ENCODE measurements around the gene MICAL3.

The MICAL3 gene

DNA sequence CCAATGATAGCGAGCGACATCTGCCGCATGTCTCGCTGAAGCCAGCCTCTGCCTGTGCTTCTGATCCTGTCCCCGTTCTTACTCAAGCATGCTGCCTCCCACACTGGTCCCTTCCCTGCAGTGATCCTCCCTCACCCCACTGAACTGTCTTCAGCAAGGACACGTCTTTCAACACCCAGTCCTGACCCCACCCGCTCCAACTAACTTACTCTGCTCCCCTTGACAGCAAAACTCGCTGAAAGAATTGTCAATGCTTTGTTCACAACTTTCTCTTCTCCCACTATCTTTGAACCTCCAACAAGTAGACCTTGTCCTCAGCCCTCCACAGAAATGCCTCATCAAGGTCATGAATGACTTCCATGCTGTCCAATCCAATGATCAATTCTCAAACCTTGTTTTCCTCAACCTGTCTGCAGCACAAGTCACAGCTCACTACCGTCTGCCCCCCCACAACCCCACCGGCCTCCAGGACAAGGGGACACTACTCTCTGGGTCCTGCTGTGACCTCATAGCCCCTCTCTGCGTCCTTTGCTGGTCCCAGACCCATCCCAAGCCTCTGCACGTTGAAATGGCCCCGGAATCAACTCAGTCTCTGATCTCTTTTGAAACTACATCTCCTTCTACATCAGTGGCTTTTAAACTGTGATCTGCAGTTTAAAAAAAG, 108.0 kb downstream of the MICAL3 start:
- no peak for DNase-seq (ENCODE audit: extremely low read depth, low read depth)
- TF ChIP-seq, protein P1, sequence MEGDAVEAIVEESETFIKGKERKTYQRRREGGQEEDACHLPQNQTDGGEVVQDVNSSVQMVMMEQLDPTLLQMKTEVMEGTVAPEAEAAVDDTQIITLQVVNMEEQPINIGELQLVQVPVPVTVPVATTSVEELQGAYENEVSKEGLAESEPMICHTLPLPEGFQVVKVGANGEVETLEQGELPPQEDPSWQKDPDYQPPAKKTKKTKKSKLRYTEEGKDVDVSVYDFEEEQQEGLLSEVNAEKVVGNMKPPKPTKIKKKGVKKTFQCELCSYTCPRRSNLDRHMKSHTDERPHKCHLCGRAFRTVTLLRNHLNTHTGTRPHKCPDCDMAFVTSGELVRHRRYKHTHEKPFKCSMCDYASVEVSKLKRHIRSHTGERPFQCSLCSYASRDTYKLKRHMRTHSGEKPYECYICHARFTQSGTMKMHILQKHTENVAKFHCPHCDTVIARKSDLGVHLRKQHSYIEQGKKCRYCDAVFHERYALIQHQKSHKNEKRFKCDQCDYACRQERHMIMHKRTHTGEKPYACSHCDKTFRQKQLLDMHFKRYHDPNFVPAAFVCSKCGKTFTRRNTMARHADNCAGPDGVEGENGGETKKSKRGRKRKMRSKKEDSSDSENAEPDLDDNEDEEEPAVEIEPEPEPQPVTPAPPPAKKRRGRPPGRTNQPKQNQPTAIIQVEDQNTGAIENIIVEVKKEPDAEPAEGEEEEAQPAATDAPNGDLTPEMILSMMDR (IDR thresholded peaks at IDR 0.05; ENCODE audit: low read depth, low read length, missing control alignments), result no peak
- no peak overlapping the region for H3K4me3 ChIP-seq (replicated peaks; ENCODE audit: low read depth, low read length)

DNA sequence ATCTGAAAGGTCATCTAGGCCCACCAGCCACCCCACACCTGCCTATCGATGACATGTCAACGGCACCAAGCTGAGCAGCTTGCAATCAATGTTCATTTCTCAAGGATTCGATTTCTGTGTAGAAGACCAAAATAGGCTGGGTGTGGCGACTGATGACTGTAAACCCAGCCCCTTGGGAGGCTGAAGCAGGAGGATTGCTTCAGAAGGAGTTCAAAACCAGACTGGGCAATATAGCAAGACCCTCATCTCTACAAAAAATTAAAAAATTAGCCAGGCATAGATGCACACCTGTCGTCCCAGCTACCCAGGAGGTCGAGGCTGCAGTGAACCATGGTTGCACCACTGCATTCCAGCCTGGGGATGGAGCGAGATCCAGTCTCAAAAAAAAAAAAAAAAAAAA, 108.7 kb downstream of the MICAL3 start:
- TF ChIP-seq, protein P1 (IDR thresholded peaks at IDR 0.05; ENCODE audit: low read depth, low read length, missing control alignments), result no peak
- DNase-seq (ENCODE audit: extremely low read depth, low read depth), result no peak
- no peak overlapping the region for H3K4me3 ChIP-seq (replicated peaks; ENCODE audit: low read depth, low read length)

DNA sequence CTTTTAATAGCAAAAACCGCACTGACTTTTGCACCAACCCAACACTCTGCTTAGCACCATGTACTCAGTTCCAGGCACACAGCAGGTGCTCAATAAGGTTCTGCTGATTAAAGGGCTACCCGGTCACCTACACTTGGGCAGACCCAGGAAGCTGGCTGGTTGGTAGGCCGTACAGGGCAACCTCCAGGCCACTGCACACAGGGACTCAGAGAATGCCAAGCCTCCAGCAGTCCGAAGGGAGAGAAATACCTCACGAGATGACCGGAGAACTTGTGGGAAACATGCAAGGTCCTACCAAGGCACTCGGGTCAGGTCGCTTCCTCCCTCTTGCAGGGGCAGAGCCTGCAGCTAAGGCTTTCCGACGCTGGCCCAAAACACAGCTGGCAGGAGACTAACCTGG, 109.2 kb downstream of the MICAL3 start:
- H3K4me3 ChIP-seq (replicated peaks; ENCODE audit: low read depth, low read length), result no peak overlapping the region
- TF ChIP-seq, protein P1 (IDR thresholded peaks at IDR 0.05; ENCODE audit: low read depth, low read length, missing control alignments), result no peak
- DNase-seq (ENCODE audit: extremely low read depth, low read depth), result no peak

DNA sequence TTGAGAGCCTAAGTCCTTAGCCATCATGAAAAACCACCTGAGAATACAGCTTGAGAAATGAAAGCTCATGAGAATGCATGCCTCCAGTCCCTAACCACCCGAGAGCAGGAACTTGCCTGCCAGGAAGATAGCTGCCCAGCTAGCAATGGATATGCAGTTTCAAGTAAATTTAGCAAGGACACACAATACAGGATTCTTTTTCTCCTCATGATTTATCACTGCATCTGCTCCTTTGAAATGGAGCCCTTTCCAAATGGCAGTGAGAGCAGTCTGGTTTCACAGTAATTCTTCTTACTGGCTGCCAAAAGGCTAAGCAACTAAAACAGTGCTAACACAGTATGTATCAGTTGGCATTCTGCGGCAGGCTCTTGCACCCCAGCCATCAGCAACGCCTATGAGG, 109.9 kb downstream of the MICAL3 start:
- TF ChIP-seq, protein P1 (IDR thresholded peaks at IDR 0.05; ENCODE audit: low read depth, low read length, missing control alignments), result no peak
- H3K4me3 ChIP-seq (replicated peaks; ENCODE audit: low read depth, low read length), result no peak overlapping the region
- no peak for DNase-seq (ENCODE audit: extremely low read depth, low read depth)

DNA sequence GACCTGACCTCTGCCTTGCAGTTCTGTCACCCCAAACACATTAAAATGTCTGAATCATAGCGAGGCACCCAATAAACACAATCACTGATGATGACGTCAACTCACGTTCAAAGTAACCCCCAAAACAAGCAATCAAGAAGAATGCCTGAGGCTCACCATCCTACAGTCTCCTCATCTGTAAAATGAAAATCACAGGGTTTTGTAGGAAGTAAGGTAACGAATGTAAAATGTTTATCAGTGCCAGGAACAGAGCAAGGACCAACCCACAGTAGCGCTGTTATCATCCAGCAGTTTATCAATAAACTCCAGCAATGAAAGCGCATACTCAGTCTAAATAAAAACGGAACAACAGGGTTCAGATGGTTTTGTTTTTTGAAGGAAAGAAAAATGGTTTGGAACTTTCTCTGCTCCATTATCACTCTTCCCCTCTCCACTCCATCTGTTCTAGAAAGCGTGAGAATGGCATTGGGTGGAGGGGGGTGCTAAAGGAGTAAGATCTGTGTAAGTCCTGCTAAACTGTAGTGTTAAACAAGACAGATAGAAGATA, 110.5 kb downstream of the MICAL3 start:
- TF ChIP-seq, protein P1 (IDR thresholded peaks at IDR 0.05; ENCODE audit: low read depth, low read length, missing control alignments), result no peak
- H3K4me3 ChIP-seq (replicated peaks; ENCODE audit: low read depth, low read length), result no peak overlapping the region
- peak; percentile 12 for DNase-seq (ENCODE audit: extremely low read depth, low read depth)

DNA sequence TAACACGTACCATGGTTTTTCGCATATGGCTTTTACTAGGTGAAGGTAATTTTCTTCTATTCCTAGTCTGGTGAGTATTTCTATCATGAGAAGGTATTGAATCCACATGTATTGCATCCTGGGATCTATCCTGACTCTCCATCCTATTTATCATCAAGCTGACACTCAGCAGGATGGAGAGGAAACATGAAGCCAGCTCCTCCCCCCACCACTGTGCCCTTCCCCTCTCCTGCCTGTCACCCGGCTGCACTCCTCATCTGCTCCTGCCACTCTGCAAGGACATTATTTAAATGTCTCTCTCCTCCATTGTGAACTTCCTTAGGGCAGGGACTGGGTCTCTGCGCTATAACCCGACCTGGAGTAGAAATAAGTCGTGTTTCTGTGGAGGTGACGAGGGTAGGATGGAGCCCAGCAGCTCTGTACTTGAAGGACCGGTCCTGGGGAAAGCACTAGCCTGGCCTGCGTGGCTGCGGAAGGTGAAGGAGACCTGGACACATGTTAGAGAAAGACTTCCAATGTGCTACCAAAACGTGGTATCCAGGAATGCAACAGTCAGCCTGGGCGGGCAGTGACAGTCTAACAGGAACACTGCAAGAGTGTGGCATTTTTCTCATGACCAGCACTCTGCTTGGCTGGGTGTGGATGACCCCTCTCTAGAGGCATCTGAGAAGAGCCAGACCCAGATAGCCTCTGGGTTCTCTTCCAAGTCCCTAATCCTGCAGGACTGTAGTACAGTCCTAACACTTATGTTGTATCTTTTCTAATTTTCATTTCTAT, 111.2 kb downstream of the MICAL3 start:
- TF ChIP-seq, protein P1 (IDR thresholded peaks at IDR 0.05; ENCODE audit: low read depth, low read length, missing control alignments), result no peak
- H3K4me3 ChIP-seq (replicated peaks; ENCODE audit: low read depth, low read length), result no peak overlapping the region
- no peak for DNase-seq (ENCODE audit: extremely low read depth, low read depth)

Data from HFF-Myc (cell line).